AG04450 (cell line): Measurements from ENCODE around the gene NOTUM. TPM values are rescaled to one million over a fixed set of nuclear protein-coding genes. Genes with fewer than 3 reads are reported as not detected.

ENCODE experiments used
- CTCF ChIA-PET: fragments of 300-600, 350-600 bp; formaldehyde crosslinking; extraction: SDS; loops from one replicate; lab custom pipeline; 2022; ENCODE audit warnings: antibody characterized with exemption, inconsistent platforms; lab: Charles Lee
- POLR2A ChIA-PET: fragments of 350-600 bp; formaldehyde crosslinking; extraction: SDS; loops from one replicate; lab custom pipeline; 2021; ENCODE audit warnings: antibody characterized with exemption, inconsistent platforms; lab: Yijun Ruan, JAX
- DNase-seq: peaks from one replicate; pipeline ENCODE4 v3.0.0-alpha.2; 2011; ENCODE audit warnings: low read depth, low spot score
- H3K27ac ChIP-seq: one replicate; pipeline ENCODE4 v1.5.1; 2012; ENCODE audit warnings: low read depth, low read length, control low read depth
- H3K27me3 ChIP-seq: one replicate; pipeline ENCODE4 v1.6.0; 2012; ENCODE audit warnings: low read length; ENCODE audit not compliant: control insufficient read depth, insufficient read depth
- H3K4me3 ChIP-seq: 2 replicates; pipeline ENCODE4 v1.5.1; 2011; ENCODE audit warnings: mild to moderate bottlenecking, low read depth, low read length, control low read depth
- H3K9me3 ChIP-seq: 2 replicates; pipeline ENCODE4 v1.5.1; 2012; ENCODE audit warnings: low read length; ENCODE audit not compliant: control insufficient read depth, insufficient read depth
- CTCF ChIP-seq: IDR thresholded peaks from 2 replicates; pipeline ENCODE4 v1.5.1; 2011; ENCODE audit warnings: low read depth, low read length, control low read depth, inconsistent platforms
- polyA plus RNA-seq: library from polyadenylated mRNA; depleted of rRNA; stranded (reverse); fragments of >200 nt; gene quantifications from 2 replicates; pipeline ENCODE4 v1.2.3, GENCODE V29; 2011; rRNA removed

The NOTUM gene
- polyA plus RNA-seq, 1 experiment: not detected

- no peak overlapping the region for H3K27ac ChIP-seq
- no peak for TF ChIP-seq CTCF
- no peak overlapping the region for H3K4me3 ChIP-seq
- H3K27me3 ChIP-seq: no peaks in the 10 kb centered on the region
- no peaks in the 10 kb centered on the region; the same call in 1 of the 2 replicates for H3K9me3 ChIP-seq
- ChIA-PET CTCF (no interaction called here), POLR2A (interaction anchor here (1.1 kb wide), 1 partner anchor 22 kb away, joined by 3 read pairs; no protein-coding TSS in a partner anchor)
- DNase-seq: no peak
Measured at GRCh38 chr17:81903896-81904599, 56.9 kb downstream of the NOTUM start.

GRCh38 chr17:81903415-81903831, 57.6 kb downstream of the NOTUM start:
- POLR2A ChIA-PET: interaction anchor here (1.1 kb wide), 1 partner anchor 23 kb away, joined by 3 read pairs; no protein-coding TSS in a partner anchor
- DNase-seq: no peak
- CTCF ChIA-PET: no interaction called here

GRCh38 chr17:81902653-81903414, 58.2 kb downstream of the NOTUM start:
- no peaks in the 10 kb centered on the region for H3K27me3 ChIP-seq
- ChIA-PET POLR2A (interaction anchor here (1.1 kb wide), 1 partner anchor 24 kb away, joined by 3 read pairs; no protein-coding TSS in a partner anchor), CTCF (no interaction called here)
- no peak overlapping the region for H3K27ac ChIP-seq
- peak overlapping the region; percentile 38; the same call in 1 of the 2 replicates for H3K4me3 ChIP-seq
- no peaks in the 10 kb centered on the region; the same call in 1 of the 2 replicates for H3K9me3 ChIP-seq
- no peak for DNase-seq
- no peak for TF ChIP-seq CTCF

More at GRCh38 chr17:81903415-81903831, 57.6 kb downstream of the NOTUM start:
- no peaks in the 10 kb centered on the region for H3K27me3 ChIP-seq
- no peaks in the 10 kb centered on the region; the same call in 1 of the 2 replicates for H3K9me3 ChIP-seq
- no peak for TF ChIP-seq CTCF
- no peak overlapping the region for H3K4me3 ChIP-seq
- H3K27ac ChIP-seq: no peak overlapping the region

Other genes starting within 250 kb of the NOTUM start
- gene SLC25A10, start 248.9 kb downstream of the NOTUM start, polyA plus RNA-seq: 3.3 and 4.1 TPM in 2 replicates
- gene GCGR, start 157.0 kb downstream of the NOTUM start, polyA plus RNA-seq: not detected in 2 replicates
- gene MCRIP1, start 127.9 kb downstream of the NOTUM start, polyA plus RNA-seq: 63.2 and 88.2 TPM in 2 replicates
- not detected in 2 replicates for gene PPP1R27, start 126.1 kb downstream of the NOTUM start, polyA plus RNA-seq
- 158 and 342 TPM in 2 replicates for gene P4HB, start 100.7 kb downstream of the NOTUM start, polyA plus RNA-seq
- gene ARHGDIA, start 89.8 kb downstream of the NOTUM start, polyA plus RNA-seq: 62.2 and 78.6 TPM in 2 replicates
- gene ALYREF, start 69.6 kb downstream of the NOTUM start, polyA plus RNA-seq: 57.7 and 57.8 TPM in 2 replicates
- 213 and 233 TPM in 2 replicates for gene ANAPC11, start 69.5 kb downstream of the NOTUM start, polyA plus RNA-seq
- 0.20 and 0.30 TPM in 2 replicates for gene NPB, start 58.9 kb downstream of the NOTUM start, polyA plus RNA-seq
- gene PCYT2, start 49.8 kb downstream of the NOTUM start, polyA plus RNA-seq: 25.2 and 31.8 TPM in 2 replicates
- gene SIRT7, start 43.0 kb downstream of the NOTUM start, polyA plus RNA-seq: 4.3 and 6.0 TPM in 2 replicates
- gene MAFG, start 33.5 kb downstream of the NOTUM start, polyA plus RNA-seq: 17.6 and 17.7 TPM in 2 replicates
- gene PYCR1, start 23.9 kb downstream of the NOTUM start, polyA plus RNA-seq: 103 and 154 TPM in 2 replicates
- not detected in 2 replicates for gene MYADML2, start 14.0 kb downstream of the NOTUM start, polyA plus RNA-seq
- gene ASPSCR1, start 16.4 kb upstream of the NOTUM start, polyA plus RNA-seq: 7.1 and 8.8 TPM in 2 replicates
- gene CENPX, start 61.7 kb upstream of the NOTUM start, polyA plus RNA-seq: 32.5 and 42.2 TPM in 2 replicates
- 3.4 and 4.0 TPM in 2 replicates for gene LRRC45, start 62.1 kb upstream of the NOTUM start, polyA plus RNA-seq
- gene RAC3, start 70.5 kb upstream of the NOTUM start, polyA plus RNA-seq: 12.9 and 18.7 TPM in 2 replicates
- 35.5 and 55.6 TPM in 2 replicates for gene DCXR, start 76.5 kb upstream of the NOTUM start, polyA plus RNA-seq
- 11.8 and 14.1 TPM in 2 replicates for gene RFNG, start 90.6 kb upstream of the NOTUM start, polyA plus RNA-seq
- gene GPS1, start 90.7 kb upstream of the NOTUM start, polyA plus RNA-seq: 63.1 and 94.3 TPM in 2 replicates
- gene DUS1L, start 104.6 kb upstream of the NOTUM start, polyA plus RNA-seq: 21.4 and 27.0 TPM in 2 replicates
- 6.2 and 9.6 TPM in 2 replicates for gene FASN, start 137.0 kb upstream of the NOTUM start, polyA plus RNA-seq